Activated CD4-positive, alpha-beta T cell treated with anti-CD3 and anti-CD28 coated beads for 24 hours (primary cell): ENCODE data around the gene WFS1.

Experiments
- DNase-seq, 2 donors: peaks; one replicate each; pipeline ENCODE4 v3.0.0-alpha.2; 2020; ENCODE audit warnings: low read depth in 2 of 2

Gene WFS1

DNA sequence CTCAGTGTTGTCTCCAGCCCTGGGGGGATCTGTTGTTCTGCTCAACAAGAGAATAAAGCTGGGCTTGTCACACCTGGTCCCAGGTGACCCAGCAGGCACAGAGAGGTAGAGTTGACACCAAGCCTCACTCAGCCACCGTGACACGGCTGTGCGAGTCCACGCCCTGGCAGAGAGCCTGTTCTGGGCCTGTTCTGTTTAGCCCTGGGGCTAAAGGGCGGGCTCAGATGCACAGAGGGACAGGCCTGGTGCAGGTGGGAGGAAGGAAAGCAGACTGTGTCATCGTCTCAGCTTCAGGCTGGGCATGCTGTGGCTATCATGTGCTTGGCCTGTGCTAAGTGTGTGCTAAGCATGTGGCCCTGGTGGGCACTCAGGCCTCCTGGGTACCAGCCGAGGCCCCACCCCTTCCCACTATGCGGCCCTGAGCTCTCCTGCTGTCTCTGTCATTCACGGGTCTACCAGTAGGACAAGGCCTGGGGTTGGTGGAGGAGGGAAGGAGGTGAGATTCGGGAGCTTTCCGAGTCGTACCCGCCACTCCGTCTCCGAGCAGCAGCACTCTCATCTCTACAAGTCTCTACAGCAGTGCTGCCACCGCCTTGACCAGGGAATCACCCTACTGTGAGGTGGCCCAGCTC is 10.8 kb downstream of the WFS1 start:
- no peak for DNase-seq

DNA sequence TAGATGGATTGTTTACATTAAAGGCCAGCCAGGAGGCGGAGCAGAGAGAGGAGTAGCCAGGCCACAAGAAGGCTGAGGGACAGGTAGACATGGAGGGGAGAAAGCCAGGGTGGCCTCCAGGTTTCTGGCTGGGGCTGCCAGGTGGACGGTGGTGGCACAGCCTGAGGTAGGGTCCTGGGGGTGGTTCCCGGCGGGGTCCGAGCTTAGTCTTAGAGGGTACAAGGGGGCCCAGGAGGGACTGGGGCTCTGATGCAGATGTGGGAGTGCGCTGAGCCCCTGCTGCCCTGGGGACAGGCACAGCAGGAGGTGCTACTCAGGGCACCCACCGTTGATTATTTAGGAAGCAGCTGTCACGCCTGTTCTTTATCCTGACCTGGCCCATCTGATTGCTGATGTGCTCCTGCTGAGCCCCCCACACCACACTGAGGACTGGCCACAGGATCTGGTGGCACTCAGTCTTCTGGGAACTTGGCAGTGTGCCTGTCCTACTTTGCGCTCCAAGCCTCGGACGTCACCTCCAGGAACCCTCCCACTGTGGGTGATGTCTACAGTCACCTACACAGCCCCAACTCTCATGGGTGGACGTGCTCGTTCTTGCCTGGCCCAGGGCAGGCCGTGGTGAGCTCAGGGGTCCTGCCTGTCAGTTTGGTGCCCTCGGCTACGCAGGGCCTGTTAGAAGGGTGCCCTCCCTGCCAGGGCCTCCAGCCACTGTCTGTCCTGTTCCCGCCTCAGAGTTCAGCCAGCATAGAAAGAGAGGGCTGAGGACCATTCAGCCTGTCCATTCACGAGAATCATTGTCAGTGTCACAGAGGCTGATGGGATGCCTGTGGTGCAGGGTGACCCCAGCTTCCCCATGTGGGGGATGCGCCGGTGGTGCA is 12.0 kb downstream of the WFS1 start:
- no peak for DNase-seq

DNA sequence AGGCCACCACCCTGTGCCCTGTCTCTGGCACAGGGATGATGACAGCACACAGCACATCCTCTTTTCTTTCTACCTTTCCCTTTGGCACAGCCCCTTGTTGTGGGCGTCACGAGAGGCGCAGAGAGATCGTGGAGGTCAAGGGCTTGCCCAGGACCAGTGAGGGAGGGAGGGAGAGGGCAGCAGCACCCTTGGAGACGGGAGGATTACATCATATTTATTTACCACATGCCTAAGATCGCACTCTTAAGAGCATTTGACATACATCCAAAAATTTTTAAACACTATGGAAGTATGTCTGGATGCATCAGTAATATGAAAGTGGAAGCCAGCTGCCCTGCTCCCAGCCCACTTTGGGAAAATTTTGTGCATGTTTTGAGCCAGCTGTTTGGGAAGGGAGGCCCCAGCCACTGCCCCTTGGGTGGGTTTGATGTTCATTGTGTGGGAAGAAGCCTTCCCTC is 12.7 kb downstream of the WFS1 start:
- DNase-seq, result no peak

DNA sequence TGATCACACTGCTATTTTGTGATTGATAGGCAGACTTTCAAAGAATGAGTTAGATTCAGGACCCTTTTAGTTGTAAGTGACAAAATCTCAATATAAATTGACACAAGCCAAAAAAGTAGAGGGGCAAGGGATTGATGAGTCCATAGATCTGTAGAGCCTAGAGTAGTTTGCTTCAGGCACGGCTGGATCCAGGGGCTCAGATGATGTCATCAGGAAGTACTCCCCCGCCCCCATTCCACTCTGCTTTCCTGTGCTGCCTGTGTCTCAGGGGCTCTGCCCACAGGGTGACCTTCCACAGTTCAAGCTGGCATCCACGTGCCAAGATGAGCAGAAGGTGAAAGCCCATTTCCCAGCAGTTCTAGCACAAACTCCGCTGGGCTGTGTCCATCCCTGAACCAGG is 13.6 kb downstream of the WFS1 start:
- no peak for DNase-seq

DNA sequence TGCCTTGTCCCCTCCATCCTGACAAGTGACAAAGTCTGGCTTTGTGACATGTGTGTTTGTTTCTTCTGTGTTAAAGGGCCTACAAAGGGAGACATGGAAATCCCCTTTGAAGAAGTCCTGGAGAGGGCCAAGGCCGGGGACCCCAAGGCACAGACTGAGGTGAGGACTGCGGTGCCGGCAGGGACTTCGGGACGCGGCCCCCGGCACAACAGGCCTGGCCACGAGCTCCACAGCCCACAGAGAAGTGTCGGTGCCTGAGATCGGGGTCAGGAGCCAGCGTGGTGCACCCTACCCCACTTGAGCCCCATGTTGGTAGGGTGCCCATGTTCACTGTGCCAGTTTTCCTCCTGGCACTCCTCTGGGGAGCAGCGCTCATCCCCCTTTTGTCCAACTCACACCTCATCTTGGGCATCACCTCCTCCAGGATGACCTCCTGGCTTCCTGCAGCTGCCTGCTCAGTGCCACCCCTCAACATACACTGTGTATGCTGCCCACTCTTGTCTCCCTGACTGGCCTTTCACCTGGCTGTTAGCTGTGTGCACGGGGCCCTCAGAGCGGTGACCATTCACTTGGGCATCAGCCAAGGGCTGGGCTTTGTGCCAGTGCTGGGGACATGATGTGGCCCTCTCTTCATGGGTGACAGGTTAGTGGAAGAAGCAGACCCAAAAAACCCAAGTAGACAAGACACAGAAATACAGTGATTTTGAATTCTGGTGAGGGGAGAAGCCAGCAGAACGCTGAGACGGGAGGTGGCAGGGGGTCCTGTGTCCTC is 17.6 kb downstream of the WFS1 start:
- no peak for DNase-seq

DNA sequence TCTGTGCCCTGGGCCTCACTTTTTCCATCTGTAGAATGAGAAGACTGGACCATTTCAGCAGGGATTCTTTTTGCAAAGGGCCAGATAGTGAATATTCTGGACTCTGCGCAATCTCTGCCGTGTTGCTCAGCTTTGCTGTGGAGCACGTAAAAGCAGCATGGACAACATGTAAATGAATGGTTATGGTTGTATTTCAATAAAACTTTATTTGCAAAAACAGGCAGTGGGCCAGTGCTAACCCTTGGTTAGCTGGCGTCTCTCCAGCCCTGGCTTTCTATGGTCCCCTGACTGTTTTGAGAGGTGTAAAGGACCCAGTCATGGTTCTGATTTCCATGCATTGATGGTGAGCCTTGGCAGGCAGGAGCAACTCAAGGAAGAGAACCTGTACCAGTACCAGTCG is 18.7 kb downstream of the WFS1 start:
- DNase-seq, result no peak

DNA sequence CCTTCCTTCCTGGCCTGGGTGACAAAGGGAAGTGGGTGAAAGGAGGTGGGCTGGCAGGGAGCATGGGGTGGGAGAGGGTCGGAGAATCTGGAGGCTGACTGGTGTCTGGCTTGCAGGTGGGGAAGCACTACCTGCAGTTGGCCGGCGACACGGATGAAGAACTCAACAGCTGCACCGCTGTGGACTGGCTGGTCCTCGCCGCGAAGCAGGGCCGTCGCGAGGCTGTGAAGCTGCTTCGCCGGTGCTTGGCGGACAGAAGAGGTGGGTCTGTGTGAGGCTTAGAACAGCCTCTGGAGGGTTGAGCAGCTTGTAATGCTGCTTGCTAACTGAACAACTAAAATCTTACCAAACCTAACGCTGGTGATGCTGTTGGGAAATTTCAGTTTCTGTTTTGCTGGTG is 19.2 kb downstream of the WFS1 start:
- no peak for DNase-seq

DNA sequence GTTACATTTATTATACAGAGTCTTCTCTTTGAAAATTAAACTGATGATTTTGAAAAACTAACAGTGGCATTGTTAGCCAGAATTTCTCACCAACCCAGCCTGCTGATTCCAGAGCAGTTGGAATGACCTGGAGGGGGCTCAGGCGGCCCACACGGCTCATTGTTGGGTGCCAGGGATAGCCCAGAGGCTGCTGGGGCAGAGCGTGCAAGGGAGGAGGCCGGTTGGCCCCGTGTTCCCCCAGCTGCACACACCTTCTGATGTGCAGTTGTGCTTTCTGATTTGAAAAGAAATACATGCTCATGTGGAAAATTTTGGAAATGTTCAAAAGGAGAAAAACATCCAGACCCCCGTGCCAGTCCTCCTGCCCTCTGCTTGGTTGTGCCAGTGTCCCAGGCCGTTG is 20.6 kb downstream of the WFS1 start:
- no peak for DNase-seq

DNA sequence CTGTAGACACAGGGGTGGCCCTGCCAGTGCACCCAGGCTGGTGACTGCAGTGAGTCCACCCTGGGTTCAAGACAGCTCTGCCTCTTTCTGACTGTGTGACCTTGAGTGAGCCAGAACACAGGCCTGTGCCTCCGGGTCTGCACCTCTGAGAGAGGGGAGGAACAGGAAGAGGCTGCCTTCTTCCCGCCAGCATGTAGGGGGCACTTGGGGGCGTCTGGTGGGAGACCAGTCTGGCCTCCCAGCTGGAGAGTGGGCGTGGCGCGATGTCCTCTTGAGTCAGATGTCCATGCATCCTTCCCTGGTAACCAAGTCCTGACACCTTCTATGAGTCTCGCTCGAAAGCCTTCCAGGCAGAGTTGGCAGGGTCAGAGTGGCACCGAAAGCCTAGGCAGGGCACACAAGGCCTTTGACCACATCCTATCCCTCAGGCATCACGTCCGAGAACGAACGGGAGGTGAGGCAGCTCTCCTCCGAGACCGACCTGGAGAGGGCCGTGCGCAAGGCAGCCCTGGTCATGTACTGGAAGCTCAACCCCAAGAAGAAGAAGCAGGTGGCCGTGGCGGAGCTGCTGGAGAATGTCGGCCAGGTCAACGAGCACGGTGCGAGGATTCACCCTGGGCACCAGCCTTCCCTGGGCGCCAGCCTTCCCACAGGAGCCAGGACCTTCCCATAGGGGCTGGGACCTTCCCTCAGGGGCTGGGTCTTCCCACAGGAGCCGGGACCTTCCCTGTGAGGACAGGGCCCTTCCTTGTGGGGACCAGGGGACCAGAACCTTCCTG is 21.3 kb downstream of the WFS1 start:
- DNase-seq, result no peak

DNA sequence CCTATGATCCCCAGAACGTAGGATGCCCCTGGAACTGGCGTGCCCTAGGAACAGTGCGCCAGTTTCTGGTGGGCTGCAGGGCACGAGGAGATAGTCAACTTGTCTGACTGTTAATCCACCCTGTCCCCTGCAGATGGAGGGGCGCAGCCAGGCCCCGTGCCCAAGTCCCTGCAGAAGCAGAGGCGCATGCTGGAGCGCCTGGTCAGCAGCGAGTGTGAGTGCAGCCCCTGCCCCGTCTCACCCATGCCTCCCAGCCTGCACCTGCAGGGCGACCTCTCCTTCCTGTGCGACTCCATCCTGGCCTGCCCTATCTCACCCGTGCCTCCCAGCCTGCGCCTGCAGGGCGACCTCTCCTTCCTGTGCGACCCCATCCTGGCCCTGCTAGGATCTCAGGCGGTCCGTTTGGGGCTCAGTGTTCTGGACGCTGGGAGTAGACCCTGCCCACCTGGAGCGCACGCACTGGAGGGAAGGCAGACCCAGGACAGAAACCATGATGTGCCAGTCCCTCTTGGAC is 22.2 kb downstream of the WFS1 start:
- DNase-seq, result no peak

DNA sequence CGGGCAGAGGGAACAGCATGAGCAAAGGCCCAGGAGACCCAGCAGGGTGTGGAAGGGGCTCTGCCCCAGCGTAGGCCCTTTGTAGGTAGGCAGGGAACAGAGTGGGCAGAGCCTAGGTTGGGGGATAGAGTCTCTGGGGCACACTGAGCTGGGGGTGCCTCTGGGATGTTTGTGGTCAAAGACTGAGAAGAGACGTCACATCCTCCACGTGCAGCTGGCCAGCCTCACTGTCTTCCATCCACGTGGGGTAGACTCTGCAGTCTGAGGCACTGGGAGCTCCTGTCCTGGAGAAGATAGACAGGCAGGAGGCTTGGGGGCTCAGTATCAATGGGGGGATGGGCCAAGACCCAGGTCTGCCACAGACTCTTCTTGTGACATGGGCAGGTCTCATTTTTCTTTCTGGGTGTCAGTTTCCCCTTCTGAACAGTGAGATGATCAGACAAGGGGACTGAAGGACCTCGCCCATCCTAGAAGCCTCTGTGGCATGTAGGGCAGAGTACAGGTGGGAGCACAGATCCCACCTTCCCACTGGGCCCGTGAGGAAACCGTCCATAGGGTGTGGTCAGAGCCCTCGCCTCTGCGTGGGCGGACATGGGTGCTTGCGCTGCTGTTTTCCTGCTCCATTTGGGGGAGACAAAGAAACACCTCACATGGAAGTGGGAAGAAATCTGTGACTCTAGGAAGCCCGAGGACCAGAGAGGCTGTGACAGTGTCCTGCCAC is 22.9 kb downstream of the WFS1 start:
- DNase-seq, result no peak

DNA sequence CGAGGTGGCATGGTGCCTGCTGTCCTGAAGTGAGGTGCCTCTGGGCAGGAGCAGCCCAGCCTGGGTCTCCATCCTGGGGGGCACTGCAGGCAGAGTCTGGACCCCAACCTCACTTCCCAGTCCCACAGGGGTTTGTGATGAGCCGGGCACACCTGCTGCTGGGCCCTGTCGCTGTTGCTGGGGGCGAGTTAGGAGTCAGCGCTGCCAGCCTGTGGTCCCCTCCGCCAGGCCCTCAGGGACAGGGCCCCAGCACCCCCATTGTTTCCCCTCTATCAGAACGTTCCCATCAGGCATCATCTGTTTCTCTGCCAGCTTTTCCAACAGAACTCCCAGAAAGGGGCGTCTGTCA is 23.4 kb downstream of the WFS1 start:
- no peak for DNase-seq

DNA sequence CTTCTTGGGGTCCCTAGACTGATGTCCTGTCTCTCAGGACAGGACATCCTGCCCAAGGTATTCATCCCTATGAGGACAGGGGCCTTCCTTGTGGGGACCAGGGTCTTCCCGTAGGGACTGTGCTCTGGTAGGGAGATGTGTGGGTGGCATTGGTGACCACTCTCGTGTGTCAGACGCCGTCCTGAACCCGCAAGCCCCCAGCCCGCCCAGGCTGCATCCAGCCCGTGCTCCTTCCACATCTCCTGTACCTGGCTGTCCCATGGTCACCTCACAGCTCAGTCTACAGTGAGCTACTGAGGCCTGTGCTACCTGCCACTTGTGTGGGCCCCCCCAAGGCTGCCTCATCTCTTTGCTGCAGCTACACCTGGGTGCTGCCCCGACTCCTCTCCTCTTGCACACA is 24.0 kb downstream of the WFS1 start:
- DNase-seq, result no peak

DNA sequence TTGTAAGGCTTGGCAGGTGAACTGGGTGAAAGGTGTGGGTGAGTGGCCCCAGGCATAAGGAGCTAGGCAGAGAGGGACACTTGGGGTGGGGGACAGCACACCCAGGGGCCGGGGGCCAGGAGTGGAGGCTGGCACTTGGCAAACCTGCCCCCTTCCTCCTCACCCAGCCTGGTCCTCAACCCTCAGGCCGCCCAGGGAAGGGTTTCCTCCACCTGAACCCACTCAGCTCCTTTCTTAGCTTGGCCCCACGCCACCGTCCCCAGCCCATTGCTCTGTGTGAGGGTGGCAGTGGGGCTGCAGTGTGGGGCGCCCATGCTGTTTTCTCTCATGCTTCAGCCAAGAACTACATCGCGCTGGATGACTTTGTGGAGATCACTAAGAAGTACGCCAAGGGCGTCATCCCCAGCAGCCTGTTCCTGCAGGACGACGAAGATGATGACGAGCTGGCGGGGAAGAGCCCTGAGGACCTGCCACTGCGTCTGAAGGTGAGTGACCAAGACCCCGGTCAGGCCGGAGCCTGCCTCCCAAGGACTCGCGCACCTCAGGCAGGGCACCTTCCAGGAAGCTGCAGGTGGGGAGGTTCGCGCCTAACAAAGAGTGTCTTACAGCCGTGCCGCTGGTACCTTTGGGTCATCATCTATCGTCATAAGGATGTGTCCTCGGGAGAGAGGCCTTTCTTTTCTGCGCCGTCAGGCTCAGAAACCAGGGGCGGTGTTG is 25.2 kb downstream of the WFS1 start:
- DNase-seq, result no peak

DNA sequence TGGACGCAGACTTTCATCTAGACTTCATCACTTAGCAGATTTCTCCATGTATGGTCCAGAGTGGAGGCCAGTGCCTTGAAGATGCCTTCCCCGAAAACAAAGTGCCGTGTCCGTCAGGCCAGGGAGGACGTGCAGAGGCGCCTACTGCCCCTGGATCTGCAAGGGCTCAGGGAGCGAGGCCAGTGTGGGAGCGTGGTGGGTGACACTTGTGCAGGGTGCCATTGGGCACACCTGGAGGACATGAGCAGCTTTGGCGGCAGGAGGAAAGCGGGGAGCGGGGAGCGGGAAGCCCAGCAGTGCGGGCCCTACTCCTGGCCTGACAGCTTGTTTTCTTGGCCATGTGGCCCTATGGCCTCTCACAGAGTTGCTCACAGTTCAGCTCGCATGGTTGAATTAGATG is 25.8 kb downstream of the WFS1 start:
- no peak for DNase-seq

DNA sequence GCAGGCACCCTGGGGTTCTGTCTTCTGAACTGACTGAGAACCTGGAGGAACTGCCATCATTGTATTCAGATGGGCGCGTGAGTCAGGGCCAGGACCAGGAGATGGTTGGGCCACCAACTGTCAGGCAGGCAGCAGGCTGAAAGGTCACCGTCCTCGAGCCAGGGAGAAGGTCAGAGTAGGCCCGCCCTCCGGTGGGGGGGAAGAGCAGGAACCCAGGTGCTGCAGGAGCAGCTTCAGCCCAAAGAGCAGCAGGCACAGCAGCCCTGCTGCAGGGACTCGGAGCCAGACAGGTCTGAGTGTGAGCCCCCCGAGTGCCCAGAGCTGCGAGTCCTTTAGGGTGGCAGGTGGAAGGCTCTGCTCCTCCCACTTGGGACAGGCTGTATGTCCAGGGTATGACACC is 26.4 kb downstream of the WFS1 start:
- no peak for DNase-seq

DNA sequence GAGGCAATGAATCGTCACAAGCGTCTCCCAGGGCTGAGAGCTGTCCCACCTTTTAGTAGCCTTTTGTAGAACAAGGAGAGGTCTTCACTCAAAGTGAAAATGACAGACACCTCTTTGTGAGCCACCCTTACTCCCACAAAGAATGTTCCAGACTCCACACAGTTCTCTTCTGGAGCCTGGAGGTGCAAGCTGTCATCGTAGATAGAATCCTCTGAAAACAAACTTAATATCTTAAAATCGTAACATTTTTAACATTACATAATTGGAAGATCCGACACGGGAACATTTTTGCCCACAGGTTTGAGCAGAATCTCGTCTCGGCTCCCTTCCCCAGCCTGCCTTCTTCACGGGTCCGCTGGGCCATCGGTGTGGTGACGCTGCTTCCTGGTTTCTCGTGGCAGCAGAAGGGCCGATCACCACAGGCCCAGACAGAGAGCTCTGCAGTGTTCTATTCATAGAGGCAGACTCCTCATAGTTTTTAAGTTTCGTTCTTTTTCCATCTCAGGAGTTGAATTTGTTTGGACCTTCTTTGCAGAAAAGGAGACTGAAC is 27.7 kb downstream of the WFS1 start:
- DNase-seq, result no peak

DNA sequence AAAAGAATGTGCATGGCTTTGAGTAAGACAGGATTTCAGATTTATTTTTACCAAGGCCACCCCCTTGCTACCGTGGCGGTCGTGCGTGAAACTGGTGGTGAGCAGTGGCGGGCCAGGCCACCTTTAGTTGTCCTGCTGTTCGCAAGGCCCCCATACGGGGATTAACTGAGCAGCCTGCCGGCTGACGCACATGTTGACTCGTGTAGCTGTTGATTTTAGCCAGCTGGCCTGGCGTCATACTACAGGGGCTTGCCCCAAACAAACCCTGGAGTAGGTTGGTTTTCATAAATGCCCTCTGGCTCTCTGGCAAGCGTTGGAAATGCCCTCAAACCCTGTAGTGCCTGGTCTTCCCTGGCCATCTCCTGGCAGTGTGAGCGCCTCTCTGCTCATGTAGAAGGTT is 28.4 kb downstream of the WFS1 start:
- no peak for DNase-seq

DNA sequence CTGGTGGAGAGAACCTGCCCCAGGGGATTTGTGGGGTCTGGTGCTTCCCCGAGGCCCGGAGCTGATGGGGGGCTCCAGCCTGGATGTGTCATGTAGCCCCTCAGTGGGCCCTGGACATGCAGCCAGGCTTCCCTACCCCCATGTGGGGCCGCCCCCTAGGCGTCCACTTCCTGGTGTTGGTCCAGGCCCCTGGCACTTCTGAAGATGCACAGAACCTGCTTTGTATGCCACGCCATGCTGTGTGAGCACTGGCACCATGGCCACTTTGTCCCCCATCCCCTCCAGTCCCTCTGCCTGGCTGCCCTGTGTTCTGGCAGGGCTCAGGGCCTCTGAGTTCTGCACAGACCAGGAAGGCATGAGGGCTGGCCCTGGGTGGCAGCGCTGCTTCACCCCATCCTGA is 29.2 kb downstream of the WFS1 start:
- DNase-seq, result no peak

DNA sequence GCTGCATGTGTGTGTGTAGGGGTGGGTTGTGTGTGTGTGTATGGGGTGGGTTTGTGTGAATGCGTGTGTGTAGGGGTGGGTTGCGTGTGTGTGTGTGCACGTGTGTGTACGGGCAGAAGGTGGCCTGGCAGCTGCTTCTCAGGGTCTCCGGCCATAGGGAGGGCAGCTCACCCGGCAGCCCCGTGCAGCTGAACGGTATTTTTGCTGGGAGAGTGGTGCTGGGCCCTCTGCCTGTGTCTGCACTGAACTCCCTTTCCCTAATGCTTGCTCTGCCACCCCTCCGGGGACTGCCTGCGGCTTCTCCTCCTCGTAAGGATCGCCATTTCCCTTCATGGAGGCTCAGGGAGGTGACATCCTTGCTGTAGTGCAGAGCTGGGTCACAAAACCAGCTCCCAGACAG is 30.2 kb downstream of the WFS1 start:
- DNase-seq, result no peak
